GM12892 (cell line): Measurements from ENCODE around the gene HOXD4.

Experiments
- POLR2AphosphoS5 ChIP-seq: IDR thresholded peaks from 2 replicates; pipeline ENCODE4 v1.6.1; 2011; ENCODE audit warnings: low read depth, low read length, control low read depth
- TAF1 ChIP-seq: IDR thresholded peaks from 2 replicates; pipeline ENCODE4 v1.6.1; 2011; ENCODE audit warnings: low read depth, mild to moderate bottlenecking, control low read depth, low read length, borderline replicate concordance

DNA sequence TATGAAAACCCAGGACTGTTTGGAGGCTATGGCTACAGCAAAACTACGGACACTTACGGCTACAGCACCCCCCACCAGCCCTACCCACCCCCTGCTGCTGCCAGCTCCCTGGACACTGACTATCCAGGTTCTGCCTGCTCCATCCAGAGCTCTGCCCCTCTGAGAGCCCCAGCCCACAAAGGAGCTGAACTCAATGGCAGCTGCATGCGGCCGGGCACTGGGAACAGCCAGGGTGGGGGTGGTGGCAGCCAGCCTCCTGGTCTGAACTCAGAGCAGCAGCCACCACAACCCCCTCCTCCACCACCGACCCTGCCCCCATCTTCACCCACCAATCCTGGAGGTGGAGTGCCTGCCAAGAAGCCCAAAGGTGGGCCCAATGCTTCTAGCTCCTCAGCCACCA, 17.8 kb downstream of the HOXD4 start:
- TF ChIP-seq TAF1 (no peak), POLR2AphosphoS5 (no peak)
